Karpas-422 (cell line): ENCODE measurements around the gene TEC. TPM values are rescaled to one million over a fixed set of nuclear protein-coding genes. Genes with fewer than 3 reads are reported as not detected.
"Not testable (repeated sequence)": the region's sequence is repeated elsewhere in the genome, so short reads cannot be mapped to it uniquely, and the experiment has no call there.

Source experiments
- DNase-seq: peaks from one replicate; pipeline ENCODE4 v3.0.0-alpha.2; 2015
- H2AFZ ChIP-seq: fragments of 200-600 bp; sonication (generic); 2 replicates; pipeline ENCODE4 v1.6.1; 2014; ENCODE audit warnings: antibody characterized with exemption, low read length, mixed read lengths
- H3K27ac ChIP-seq: fragments of 200-600 bp; sonication (generic); 2 replicates; pipeline ENCODE4 v1.5.1; 2014; ENCODE audit warnings: mild to moderate bottlenecking, low read length, moderate library complexity
- H3K27me3 ChIP-seq: fragments of 200-600 bp; sonication (generic); 2 replicates; pipeline ENCODE4 v1.6.1; 2014; ENCODE audit warnings: low read length, mixed read lengths
- H3K36me3 ChIP-seq: fragments of 200-600 bp; sonication (generic); 2 replicates; pipeline ENCODE4 v1.6.1; 2014; ENCODE audit warnings: low read length, mixed read lengths; ENCODE audit not compliant: insufficient read depth
- H3K4me1 ChIP-seq: fragments of 200-600 bp; sonication (generic); 2 replicates; pipeline ENCODE4 v1.6.1; 2014; ENCODE audit warnings: mild to moderate bottlenecking, low read length, mixed read lengths
- H3K4me2 ChIP-seq: fragments of 200-600 bp; sonication (generic); 2 replicates; pipeline ENCODE4 v1.6.1; 2014; ENCODE audit warnings: low read length, low read depth, mild to moderate bottlenecking; ENCODE audit not compliant: poor library complexity, severe bottlenecking
- H3K4me3 ChIP-seq: fragments of 200-600 bp; sonication (generic); 2 replicates; pipeline ENCODE4 v1.5.1; 2014; ENCODE audit warnings: mild to moderate bottlenecking, antibody characterized with exemption, low read length, mixed read lengths
- H3K79me2 ChIP-seq: fragments of 200-600 bp; sonication (generic); 2 replicates; pipeline ENCODE4 v1.6.1; 2014; ENCODE audit warnings: mild to moderate bottlenecking, low read length, mixed read lengths
- H3K9ac ChIP-seq: fragments of 200-600 bp; sonication (generic); 2 replicates; pipeline ENCODE4 v1.6.0; 2014; ENCODE audit warnings: low read length
- H3K9me2 ChIP-seq: fragments of 200-600 bp; sonication (generic), shearing (Covaris generic); replicated peaks from 2 replicates; pipeline ENCODE4 v1.6.0; 2014; ENCODE audit warnings: mild to moderate bottlenecking, low read length, moderate library complexity; ENCODE audit not compliant: insufficient read depth
- H3K9me3 ChIP-seq: fragments of 300-700, 200-600 bp; sonication (generic); 2 replicates; pipeline ENCODE4 v1.6.1; 2014; ENCODE audit warnings: low read length, mixed read lengths
- H4K20me1 ChIP-seq: fragments of 200-600 bp; sonication (generic); 2 replicates; pipeline ENCODE4 v1.6.1; 2014; ENCODE audit warnings: mild to moderate bottlenecking, antibody characterized with exemption, low read length, low read depth; ENCODE audit not compliant: insufficient read depth
- total RNA-seq: library from RNA; depleted of rRNA; stranded (reverse); fragments of >200 nt; shearing (Covaris generic); gene quantifications from 2 replicates; pipeline ENCODE4 v1.2.3, GENCODE V29; 2014; ENCODE audit warnings: low replicate concordance

Gene TEC
- total RNA-seq, 1 experiment from 2014 or later: 0.45 TPM

GRCh38 chr4:48188390-48188789 is 81.2 kb downstream of the TEC start:
- DNase-seq: no peak
- no peak overlapping the region for H3K4me2 ChIP-seq

GRCh38 chr4:48187813-48188212 is 81.8 kb downstream of the TEC start:
- no peak overlapping the region for H3K27ac ChIP-seq
- H3K4me3 ChIP-seq: no peak overlapping the region
- DNase-seq: no peak
- no peak overlapping the region for H2AFZ ChIP-seq
- no peaks in the 10 kb centered on the region for H4K20me1 ChIP-seq
- H3K9me3 ChIP-seq: no peaks in the 10 kb centered on the region
- no peak overlapping the region for H3K9ac ChIP-seq
- no peaks in the 10 kb centered on the region for H3K36me3 ChIP-seq
- no peaks in the 10 kb centered on the region for H3K9me2 ChIP-seq
- H3K4me1 ChIP-seq: peaks cover 11% of the 10 kb centered on the region
- H3K79me2 ChIP-seq: no peaks in the 10 kb centered on the region
- H3K4me2 ChIP-seq: no peak overlapping the region
- H3K27me3 ChIP-seq: no peaks in the 10 kb centered on the region

More at GRCh38 chr4:48188390-48188789, 81.2 kb downstream of the TEC start:
- no peak overlapping the region for H2AFZ ChIP-seq
- H3K36me3 ChIP-seq: no peaks in the 10 kb centered on the region
- H4K20me1 ChIP-seq: no peaks in the 10 kb centered on the region
- no peaks in the 10 kb centered on the region for H3K9me2 ChIP-seq
- H3K4me3 ChIP-seq: no peak overlapping the region
- H3K4me1 ChIP-seq: peaks cover 11% of the 10 kb centered on the region
- H3K79me2 ChIP-seq: no peaks in the 10 kb centered on the region
- no peak overlapping the region for H3K27ac ChIP-seq
- H3K9me3 ChIP-seq: no peaks in the 10 kb centered on the region
- H3K9ac ChIP-seq: no peak overlapping the region
- no peaks in the 10 kb centered on the region for H3K27me3 ChIP-seq

GRCh38 chr4:48187066-48187465 is 82.6 kb downstream of the TEC start:
- not testable (repeated sequence) for H2AFZ ChIP-seq, H3K9ac ChIP-seq, H3K79me2 ChIP-seq, H3K27me3 ChIP-seq, DNase-seq, H3K4me3 ChIP-seq, H3K9me3 ChIP-seq, H3K9me2 ChIP-seq, H4K20me1 ChIP-seq, H3K36me3 ChIP-seq, H3K4me2 ChIP-seq, H3K27ac ChIP-seq
- peaks cover 11% of the 10 kb centered on the region for H3K4me1 ChIP-seq

GRCh38 chr4:48186394-48186793 is 83.2 kb downstream of the TEC start:
- H3K4me2 ChIP-seq, H2AFZ ChIP-seq, H3K79me2 ChIP-seq, H3K9ac ChIP-seq, H3K27me3 ChIP-seq, H3K9me3 ChIP-seq, H3K36me3 ChIP-seq, H3K4me3 ChIP-seq, H3K9me2 ChIP-seq, H3K27ac ChIP-seq, H4K20me1 ChIP-seq, DNase-seq: not testable (repeated sequence)
- H3K4me1 ChIP-seq: peaks cover 11% of the 10 kb centered on the region

- H3K9ac ChIP-seq: no peak overlapping the region
- no peak overlapping the region for H2AFZ ChIP-seq
- H3K9me3 ChIP-seq: no peaks in the 10 kb centered on the region
- H3K27ac ChIP-seq: no peak overlapping the region
- H4K20me1 ChIP-seq: no peaks in the 10 kb centered on the region
- no peaks in the 10 kb centered on the region for H3K36me3 ChIP-seq
- no peaks in the 10 kb centered on the region for H3K27me3 ChIP-seq
- no peak overlapping the region for H3K4me2 ChIP-seq
- no peaks in the 10 kb centered on the region for H3K4me1 ChIP-seq
- no peak overlapping the region for H3K4me3 ChIP-seq
- no peaks in the 10 kb centered on the region for H3K9me2 ChIP-seq
- no peaks in the 10 kb centered on the region for H3K79me2 ChIP-seq
- no peak for DNase-seq
Observed at GRCh38 chr4:48184882-48185281, 84.8 kb downstream of the TEC start.

GRCh38 chr4:48180234-48180633 is 89.4 kb downstream of the TEC start:
- no peaks in the 10 kb centered on the region for H3K9me3 ChIP-seq
- H3K4me3 ChIP-seq: no peak overlapping the region
- H2AFZ ChIP-seq: no peak overlapping the region
- H3K9ac ChIP-seq: no peak overlapping the region
- no peak for DNase-seq
- H3K9me2 ChIP-seq: no peaks in the 10 kb centered on the region
- no peaks in the 10 kb centered on the region for H3K36me3 ChIP-seq
- H4K20me1 ChIP-seq: no peaks in the 10 kb centered on the region
- no peak overlapping the region for H3K27ac ChIP-seq
- no peak overlapping the region for H3K4me2 ChIP-seq
- H3K4me1 ChIP-seq: no peaks in the 10 kb centered on the region
- no peaks in the 10 kb centered on the region for H3K27me3 ChIP-seq
- H3K79me2 ChIP-seq: no peaks in the 10 kb centered on the region

- Histone ChIP-seq H3K9me3 (no peaks in the 10 kb centered on the region), H3K79me2 (no peaks in the 10 kb centered on the region), H3K4me2 (no peak overlapping the region), H3K27ac (no peak overlapping the region), H3K27me3 (no peaks in the 10 kb centered on the region), H3K4me1 (no peaks in the 10 kb centered on the region), H4K20me1 (no peaks in the 10 kb centered on the region), H2AFZ (no peak overlapping the region), H3K9ac (no peak overlapping the region), H3K36me3 (no peaks in the 10 kb centered on the region), H3K9me2 (no peaks in the 10 kb centered on the region), H3K4me3 (no peak overlapping the region)
- DNase-seq: no peak
Observed at GRCh38 chr4:48178931-48179330, 90.7 kb downstream of the TEC start.

GRCh38 chr4:48175806-48176205 is 93.8 kb downstream of the TEC start:
- DNase-seq: no peak
- Histone ChIP-seq H2AFZ (no peak overlapping the region), H4K20me1 (no peaks in the 10 kb centered on the region), H3K9me3 (no peaks in the 10 kb centered on the region), H3K36me3 (no peaks in the 10 kb centered on the region), H3K9me2 (no peaks in the 10 kb centered on the region), H3K79me2 (no peaks in the 10 kb centered on the region), H3K4me3 (no peak overlapping the region), H3K4me2 (no peak overlapping the region), H3K27ac (no peak overlapping the region), H3K4me1 (no peaks in the 10 kb centered on the region), H3K27me3 (no peaks in the 10 kb centered on the region), H3K9ac (no peak overlapping the region)

GRCh38 chr4:48175328-48175727 is 94.3 kb downstream of the TEC start:
- Histone ChIP-seq H3K27ac (no peak overlapping the region), H3K36me3 (no peaks in the 10 kb centered on the region), H2AFZ (no peak overlapping the region), H3K4me2 (no peak overlapping the region), H3K9me3 (no peaks in the 10 kb centered on the region), H3K4me3 (no peak overlapping the region), H3K27me3 (no peaks in the 10 kb centered on the region), H3K9ac (no peak overlapping the region), H3K4me1 (no peaks in the 10 kb centered on the region), H3K79me2 (no peaks in the 10 kb centered on the region), H3K9me2 (no peaks in the 10 kb centered on the region), H4K20me1 (no peaks in the 10 kb centered on the region)
- no peak for DNase-seq
